Stimulated activated CD4-positive, alpha-beta T cell treated with anti-CD3 and anti-CD28 coated beads, TNF-alpha, amount 100 ng/mL, for 24 hours (primary cell): ENCODE results near the gene ADAMTSL3.
"Not testable (repeated sequence)": the region's sequence is repeated elsewhere in the genome, so short reads cannot be mapped to it uniquely, and the experiment has no call there.

Source experiments
- DNase-seq, 3 experiments: peaks; one replicate each; pipeline ENCODE4 v3.0.0-alpha.2; 2020; ENCODE audit warnings: low read depth in 3 of 3

The ADAMTSL3 gene

DNA sequence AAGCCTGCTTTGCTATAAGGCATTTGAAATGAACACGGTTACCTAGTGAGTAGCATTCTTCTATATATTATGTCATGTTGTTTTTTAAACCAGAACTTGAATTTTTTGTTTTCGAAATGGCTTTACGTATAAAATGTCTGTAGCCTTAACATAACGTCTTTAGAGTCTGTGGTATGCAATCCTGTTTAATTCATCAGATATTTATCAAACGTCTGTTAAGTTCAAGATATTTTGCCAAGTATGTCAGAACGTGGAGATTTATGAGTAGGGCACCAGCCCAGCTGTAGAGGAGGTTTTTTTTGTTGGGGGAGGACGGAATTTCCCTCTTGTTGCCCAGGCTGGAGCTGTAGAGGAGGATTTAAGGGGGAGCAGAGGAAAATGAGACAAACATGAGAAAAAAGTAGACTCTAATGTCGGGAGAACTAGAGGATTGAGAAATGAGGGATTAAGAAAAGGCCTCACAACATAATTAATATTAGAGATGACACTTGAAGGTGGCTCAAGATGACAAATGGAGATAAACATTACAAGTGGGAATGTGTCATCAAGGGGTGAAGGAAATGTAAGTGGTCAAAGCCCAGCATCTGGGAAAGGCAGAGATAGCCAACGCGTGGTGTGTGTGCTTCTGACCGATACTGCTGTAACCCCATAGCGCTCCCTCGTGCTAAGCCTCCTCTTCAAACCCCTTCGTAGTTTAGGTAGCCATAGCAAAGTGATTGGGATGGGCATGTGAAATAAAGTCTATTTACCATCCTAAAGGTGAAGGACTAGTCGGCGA lies 427.7 kb downstream of the ADAMTSL3 start:
- DNase-seq, result no peak

DNA sequence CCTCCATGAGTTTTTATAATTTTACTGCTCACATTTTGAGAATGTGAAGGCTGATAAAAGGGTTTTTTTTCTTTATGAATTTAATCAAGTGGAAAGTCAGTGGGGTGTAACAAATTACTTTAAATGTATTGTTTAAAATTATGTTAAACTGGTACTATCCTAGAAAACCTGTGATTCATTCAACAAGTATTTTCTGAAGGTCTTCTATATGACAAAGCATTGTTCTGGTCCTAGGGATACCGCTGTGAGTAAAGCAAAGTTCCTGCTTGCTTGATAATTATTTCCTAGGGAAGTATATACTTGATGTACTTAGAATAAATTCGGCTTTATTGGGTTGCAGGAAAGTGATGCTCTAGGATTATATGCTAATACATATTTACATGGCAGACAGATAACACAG lies 428.8 kb downstream of the ADAMTSL3 start:
- no peak for DNase-seq

DNA sequence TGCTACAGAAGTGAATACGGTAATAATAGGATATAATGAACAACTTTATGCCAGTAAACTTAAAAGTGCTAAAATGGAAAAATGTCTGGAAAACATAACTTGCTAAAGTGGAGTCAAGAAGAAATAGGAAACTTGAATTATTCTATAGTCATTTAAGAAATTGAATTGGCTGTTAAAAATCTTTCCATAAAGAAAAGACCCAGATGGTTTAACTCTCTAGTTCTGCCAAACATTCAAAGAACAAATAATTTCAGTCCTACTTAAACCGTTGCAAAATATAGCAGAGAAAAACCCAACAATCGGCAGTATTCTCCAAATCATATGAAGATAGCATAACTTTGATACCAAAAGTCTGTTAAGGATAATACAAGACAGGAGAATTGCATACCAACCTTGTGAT lies 432.1 kb downstream of the ADAMTSL3 start:
- not testable (repeated sequence) for DNase-seq
